ENCODE data around the gene CCDC15.

GRCh38 chr11:125069796-125070195, 115.8 kb downstream of the CCDC15 start:
- TF ChIP-seq CTCF (IDR thresholded peaks at IDR 0.05) (no peak), POLR2A (IDR thresholded peaks at IDR 0.05) (no peak)
